NCI-H1436 (cell line): ENCODE measurements around the gene ACTL10.
"Not testable (repeated sequence)": the region's sequence is repeated elsewhere in the genome, so short reads cannot be mapped to it uniquely, and the experiment has no call there.

Experiments
- DNase-seq: peaks from one replicate; lab custom pipeline; 2025; lab: John Stamatoyannopoulos, UW

The ACTL10 gene

DNA sequence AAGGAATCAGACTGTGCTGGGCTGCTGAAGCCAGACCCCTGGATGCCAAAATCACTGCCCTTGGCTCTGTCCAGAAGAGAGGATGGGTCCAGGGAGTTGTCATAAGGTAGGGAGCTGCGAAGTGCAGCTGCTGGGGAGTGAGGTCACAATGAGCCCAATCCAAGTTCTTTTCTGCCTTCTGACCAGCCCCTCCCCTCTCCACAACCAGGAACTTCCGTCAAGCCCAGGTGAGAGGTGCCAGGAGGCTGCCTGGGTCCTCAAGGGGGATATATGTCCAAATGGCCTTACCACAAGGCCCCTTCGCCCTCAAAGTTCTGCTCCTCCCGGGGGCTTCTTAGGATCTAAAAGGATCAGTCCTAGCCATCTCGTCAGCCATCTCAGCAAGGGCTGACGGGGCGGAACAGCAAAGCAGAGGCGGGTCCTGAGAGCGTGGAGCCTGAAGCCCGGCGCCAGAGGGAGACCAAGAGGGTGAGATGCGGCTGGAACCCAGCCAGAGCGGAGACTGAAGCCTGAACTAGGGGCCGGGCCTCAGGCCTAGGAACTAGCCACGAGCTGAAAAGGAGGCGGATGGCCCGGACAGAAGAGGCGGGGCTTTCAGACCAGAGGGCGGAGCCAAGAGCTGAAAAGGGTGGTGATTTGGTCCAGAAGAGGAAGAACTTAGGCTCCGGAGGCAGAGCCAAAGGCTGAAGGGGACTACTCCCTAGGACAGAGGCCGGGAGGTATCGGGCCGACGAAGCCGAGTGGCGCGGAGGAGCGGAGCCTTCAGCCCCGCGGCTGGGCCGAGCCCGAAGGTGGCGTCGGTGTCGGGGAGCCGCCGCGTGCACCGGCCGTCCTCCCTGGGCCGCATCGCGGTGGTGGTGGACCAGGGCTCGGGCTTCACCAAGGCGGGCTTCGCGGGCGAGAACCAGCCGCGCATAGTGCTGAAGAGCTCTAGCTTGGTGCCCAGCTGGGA is at the start of gene ACTL10:
Gene ACTL10 (plus strand): TSS at position 651 of the 952 bp plus-strand sequence. CDS start 555 bp downstream, outside the sequence.
- peak; percentile 65 for DNase-seq

DNA sequence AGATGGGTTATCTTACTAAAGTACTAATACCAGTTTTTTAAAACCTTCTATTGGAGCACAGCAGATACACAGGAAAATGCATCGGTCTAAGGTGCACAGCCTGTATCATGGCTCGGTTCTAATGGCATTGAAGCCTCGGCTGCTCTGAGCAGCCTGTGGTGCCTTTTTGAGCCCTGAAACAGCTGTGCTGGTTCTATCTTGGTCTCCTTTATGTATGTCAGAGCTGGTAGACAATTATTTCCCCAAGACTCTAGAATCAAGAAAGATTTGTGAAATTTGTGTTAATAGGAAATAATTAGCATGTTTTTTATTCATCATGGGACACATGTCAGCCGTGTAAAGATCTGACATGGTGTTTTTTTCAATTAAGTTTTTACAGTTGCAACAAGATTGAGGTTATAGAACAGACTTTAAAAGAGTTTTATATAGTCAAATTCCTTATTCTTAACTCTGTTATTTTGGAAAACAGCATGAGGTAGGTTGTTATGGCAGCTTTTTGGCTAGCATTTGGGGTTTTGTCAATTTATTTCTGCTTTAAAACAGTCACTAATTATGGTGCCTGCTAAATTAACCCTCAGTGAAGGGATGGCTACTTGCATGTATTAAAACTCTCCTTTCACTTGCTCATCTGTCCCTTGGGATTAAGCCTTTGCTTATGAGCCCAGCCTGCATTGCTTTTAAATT is 44.9 kb upstream of the ACTL10 start:
- no peak for DNase-seq

GRCh38 chr20:33622705-33623365 is 43.9 kb upstream of the ACTL10 start:
- no peak for DNase-seq

DNA sequence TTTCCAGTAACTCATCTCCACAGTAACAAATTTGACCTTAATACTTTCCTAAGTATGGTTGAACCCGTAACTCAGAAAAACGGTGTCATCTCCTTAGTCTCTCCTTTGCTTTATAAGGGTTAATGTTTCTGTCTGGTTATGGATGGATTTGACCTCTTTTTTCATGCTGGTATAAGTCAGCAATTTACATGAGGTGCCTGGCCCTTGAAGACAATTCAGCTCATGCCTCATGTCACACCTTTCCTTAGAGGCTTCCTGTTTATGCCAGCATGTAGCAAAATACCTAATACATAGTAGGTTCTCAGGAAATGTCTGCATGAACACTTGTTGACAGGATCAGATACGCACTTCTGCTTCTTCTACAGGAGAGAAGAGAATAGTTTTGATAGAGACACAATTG is 42.3 kb upstream of the ACTL10 start:
- no peak for DNase-seq

GRCh38 chr20:33626190-33626589 is 40.6 kb upstream of the ACTL10 start:
- no peak for DNase-seq

- no peak for DNase-seq
These were observed 39.0 kb upstream of the ACTL10 start for GRCh38 chr20:33627577-33628216.

DNA sequence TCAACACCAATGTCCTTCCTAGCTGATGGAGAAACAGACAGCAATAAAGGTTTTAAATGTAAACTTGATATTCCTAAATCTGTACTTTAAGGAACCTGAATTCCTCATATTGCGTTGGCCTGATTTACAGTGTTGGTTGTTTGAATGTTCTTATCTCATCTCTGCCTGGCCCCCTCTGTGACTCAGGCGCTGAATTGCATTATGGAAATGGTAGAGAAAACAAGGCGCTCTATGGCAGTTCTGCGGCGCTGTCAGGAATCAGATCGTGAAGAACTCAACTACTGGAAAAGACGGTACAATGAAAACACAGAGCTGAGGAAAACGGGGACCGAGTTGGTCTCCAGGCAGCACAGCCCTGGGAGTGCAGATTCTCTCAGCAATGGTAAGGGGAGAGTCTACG is 37.2 kb upstream of the ACTL10 start:
- no peak for DNase-seq

DNA sequence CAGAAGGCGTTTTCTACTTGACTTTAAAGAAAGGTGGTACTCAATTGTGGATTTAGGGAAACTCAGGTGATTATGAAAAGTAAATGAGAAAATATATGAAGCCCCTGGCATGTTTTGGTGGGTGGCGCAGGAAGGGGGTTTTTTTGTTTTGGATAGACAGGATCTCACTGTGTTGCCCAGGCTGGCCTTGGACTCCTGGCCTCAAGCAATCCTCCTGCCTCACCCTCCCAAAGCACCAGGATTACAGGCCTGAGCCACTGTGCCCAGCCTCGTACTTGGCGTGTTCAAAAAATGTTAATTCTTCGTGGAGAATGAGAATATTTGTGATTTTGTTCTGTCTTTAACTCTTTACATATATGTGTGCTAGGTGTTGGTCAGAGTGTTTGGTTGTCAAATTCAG is 36.8 kb upstream of the ACTL10 start:
- no peak for DNase-seq

DNA sequence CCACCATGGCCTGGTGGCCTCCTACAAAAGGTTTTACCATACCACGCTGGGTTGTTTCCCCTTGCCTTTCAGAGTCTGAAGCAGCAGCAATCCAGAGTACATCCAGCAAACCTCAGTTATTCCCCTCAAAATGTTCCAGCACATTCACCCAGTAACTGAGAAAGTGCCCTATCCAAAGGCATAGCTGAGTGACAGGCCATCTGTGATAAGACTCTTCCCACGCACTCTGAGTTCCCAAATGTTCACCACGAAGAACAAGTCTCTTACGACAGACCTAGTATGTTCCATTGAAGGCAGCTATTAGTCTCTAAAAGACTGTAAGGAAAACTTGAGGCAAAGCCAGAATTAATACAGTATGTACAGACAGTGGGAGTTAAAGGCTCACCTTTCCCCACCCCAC is 36.2 kb upstream of the ACTL10 start:
- DNase-seq, result no peak

DNA sequence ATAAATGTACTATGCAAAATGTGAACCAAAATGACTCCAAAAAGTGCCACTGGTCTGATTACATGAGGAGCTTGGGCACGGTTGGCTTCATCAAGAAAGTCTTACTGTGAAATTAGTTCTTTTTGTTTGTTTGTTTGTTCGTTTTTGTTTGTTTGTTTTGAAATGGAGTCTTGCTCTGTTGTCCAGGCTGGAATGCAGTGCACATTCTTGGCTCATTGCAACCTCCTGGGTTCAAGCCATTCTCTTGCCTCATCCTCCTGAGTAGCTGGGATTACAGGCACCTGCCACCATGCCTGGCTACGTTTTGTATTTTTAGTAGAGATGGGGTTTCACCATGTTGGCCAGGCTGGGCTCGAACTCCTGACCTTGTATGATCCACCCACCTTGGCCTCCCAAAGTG is 34.8 kb upstream of the ACTL10 start:
- DNase-seq, result not testable (repeated sequence)

- DNase-seq, result no peak
These were observed 31.4 kb upstream of the ACTL10 start for GRCh38 chr20:33635341-33635740.

GRCh38 chr20:33636776-33637175 is 30.0 kb upstream of the ACTL10 start:
- no peak for DNase-seq

DNA sequence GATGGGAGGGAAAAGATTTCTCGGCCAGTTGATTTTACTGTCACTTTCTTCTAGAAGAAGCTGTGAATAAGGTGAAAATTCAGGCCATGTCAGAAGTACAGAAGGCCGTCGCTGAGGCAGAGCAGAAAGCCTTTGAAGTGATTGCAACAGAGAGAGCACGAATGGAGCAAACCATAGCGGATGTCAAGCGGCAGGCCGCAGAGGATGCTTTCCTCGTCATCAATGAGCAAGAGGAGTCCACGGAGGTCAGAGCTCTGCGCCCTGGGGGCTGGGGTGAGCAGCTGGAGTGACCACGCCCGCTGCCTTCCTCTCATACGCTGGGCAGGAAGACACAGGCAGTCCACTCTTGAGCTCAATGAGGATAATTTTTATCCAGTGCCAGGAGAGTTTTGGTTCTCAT is 26.5 kb upstream of the ACTL10 start:
- no peak for DNase-seq

- DNase-seq, result no peak
These were observed 22.3 kb upstream of the ACTL10 start for GRCh38 chr20:33644313-33645071.

- DNase-seq, result no peak
These were observed 21.7 kb upstream of the ACTL10 start for GRCh38 chr20:33645072-33645358.

- DNase-seq, result no peak
These were observed 21.3 kb upstream of the ACTL10 start for GRCh38 chr20:33645396-33645795.

DNA sequence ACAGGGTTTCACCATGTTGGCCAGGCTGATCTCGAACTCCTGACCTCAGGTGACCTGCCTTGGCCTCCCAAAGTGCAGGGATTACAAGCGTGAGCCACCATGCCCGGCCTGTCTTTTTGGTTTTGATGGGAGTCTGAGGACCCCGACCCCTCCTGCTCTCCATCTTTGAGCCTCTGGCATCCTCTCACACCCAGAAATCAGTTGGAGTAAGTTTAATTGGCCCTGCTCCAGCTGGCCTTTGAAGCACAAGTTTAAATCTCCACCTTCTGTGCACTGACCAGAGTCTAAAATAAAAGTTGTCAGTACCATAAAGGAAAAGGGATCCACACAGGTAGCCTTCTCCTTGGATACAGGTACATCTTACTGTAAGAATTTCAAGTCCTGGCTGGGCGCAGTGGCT is 20.6 kb upstream of the ACTL10 start:
- DNase-seq, result no peak

DNA sequence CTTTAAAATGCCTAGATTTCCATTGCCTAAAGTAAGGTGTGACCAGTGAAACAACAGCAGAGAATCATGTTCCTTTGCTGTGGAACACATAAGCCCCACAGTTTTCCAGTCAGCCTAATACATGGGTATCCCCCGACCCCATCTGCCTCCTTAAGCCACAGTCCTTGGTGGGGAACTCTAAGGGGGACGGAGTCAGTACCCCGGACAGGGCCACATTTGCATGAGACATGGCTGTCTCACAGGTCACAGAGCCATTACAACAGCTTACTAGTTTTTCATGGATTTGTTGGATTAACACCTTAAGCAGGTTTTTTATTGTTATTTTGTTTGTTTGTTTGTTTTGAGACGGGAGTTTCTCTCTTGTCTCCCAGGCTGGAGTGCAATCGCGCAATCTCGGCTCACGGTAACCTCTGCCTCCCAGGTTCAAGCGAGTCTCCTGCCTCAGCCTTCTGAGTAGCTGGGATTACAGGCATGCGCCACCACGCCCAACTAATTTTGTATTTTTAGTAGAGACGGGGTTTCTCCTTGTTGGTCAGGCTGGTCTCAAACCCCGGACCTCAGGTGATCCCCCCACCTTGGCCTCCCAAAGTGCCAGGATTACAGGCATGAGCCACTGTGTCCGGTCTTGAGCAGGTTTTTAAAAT is 19.7 kb upstream of the ACTL10 start:
- not testable (repeated sequence) for DNase-seq

GRCh38 chr20:33647603-33648395 is 18.9 kb upstream of the ACTL10 start:
- DNase-seq, result no peak

DNA sequence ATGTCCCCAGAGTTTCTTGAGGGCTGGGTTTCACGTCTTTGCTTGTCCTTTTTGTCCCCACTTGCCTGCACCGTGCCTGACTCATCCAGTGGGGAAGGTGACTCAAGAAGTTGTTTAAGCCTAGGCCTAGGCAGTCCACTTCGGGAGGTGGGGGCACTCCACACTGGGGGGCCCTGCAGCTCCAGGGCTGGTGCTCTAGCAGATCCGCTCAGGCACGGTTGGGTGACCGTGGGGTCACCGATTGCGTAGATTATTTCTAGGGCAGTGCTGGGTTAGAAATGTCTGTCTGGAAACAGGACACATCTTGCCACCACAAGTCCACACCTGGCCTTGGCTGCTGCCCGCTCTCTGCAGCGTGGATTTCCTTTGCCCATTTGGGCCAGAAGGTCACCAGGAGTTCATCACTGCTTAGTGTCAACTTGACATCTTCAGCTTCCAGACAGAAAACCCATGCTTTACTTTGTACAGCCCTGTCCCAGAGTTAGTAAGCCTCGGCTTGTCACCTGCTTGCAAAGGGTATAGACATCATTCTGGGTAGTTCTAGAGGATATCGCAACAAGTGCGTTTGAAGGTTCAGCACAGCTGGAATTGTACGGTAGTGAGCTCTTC is 18.2 kb upstream of the ACTL10 start:
- no peak for DNase-seq
